Measurements from ENCODE around the gene ABCC3.

- TF ChIP-seq CTCF (IDR thresholded peaks at IDR 0.05) (no peak), ZFX (IDR thresholded peaks at IDR 0.05; ENCODE audit: borderline replicate concordance) (no peak)
Measured at GRCh38 chr17:50737118-50737698, 102.5 kb downstream of the ABCC3 start.

Measured in 22Rv1 (cell line).